Effector CD8-positive, alpha-beta T cell (primary cell): Measurements from ENCODE around the gene SDK1.
"Not testable (repeated sequence)": the region's sequence is repeated elsewhere in the genome, so short reads cannot be mapped to it uniquely, and the experiment has no call there.

Source experiments
- DNase-seq: peaks from one replicate; lab custom pipeline; 2025; lab: John Stamatoyannopoulos, UW

Gene SDK1

GRCh38 chr7:4314316-4314715 is 1013.3 kb downstream of the SDK1 start:
- DNase-seq, result not testable (repeated sequence)
